ENCODE results near the gene GNG2. TPM values are rescaled to one million over a fixed set of nuclear protein-coding genes. Genes with fewer than 3 reads are reported as not detected.

The GNG2 gene
- total RNA-seq, 1 experiment from 2014 or later = not detected

GRCh38 chr14:51914310-51914709, 53.9 kb downstream of the GNG2 start:
- intact Hi-C loops (cut with micrococcal nuclease; ENCODE audit: unreplicated experiment) = no loop called here
- CTCF ChIA-PET = no interaction called here
- Mint-ChIP-seq H3K27ac (ENCODE audit: unreplicated experiment) (no peak overlapping the region), H3K36me3 (ENCODE audit: insufficient read depth, unreplicated experiment) (no peaks in the 10 kb centered on the region), H3K27me3 (ENCODE audit: unreplicated experiment) (peaks cover 25% of the 10 kb centered on the region), H3K4me3 (ENCODE audit: low read depth, unreplicated experiment) (no peak overlapping the region), H3K4me1 (ENCODE audit: low read depth, unreplicated experiment) (no peaks in the 10 kb centered on the region), H3K9me3 (ENCODE audit: low read depth, unreplicated experiment) (no peaks in the 10 kb centered on the region)
- DNase-seq = no peak
- TF ChIP-seq CTCF (IDR thresholded peaks at IDR 0.05; ENCODE audit: unreplicated experiment) = no peak
- BruUV-seq (replicated peaks) = no TSS peak

GRCh38 chr14:51917193-51917592, 56.8 kb downstream of the GNG2 start:
- Mint-ChIP-seq H3K4me1 (ENCODE audit: low read depth, unreplicated experiment) (no peaks in the 10 kb centered on the region), H3K4me3 (ENCODE audit: low read depth, unreplicated experiment) (no peak overlapping the region), H3K36me3 (ENCODE audit: insufficient read depth, unreplicated experiment) (no peaks in the 10 kb centered on the region), H3K27ac (ENCODE audit: unreplicated experiment) (no peak overlapping the region), H3K27me3 (ENCODE audit: unreplicated experiment) (peaks cover 43% of the 10 kb centered on the region), H3K9me3 (ENCODE audit: low read depth, unreplicated experiment) (no peaks in the 10 kb centered on the region)
- no TSS peak for BruUV-seq (replicated peaks)
- no peak for DNase-seq
- intact Hi-C loops (cut with micrococcal nuclease; ENCODE audit: unreplicated experiment) = no loop called here
- no peak for TF ChIP-seq CTCF (IDR thresholded peaks at IDR 0.05; ENCODE audit: unreplicated experiment)
- CTCF ChIA-PET = no interaction called here

- Mint-ChIP-seq H3K4me1 (ENCODE audit: low read depth, unreplicated experiment) (no peaks in the 10 kb centered on the region), H3K27me3 (ENCODE audit: unreplicated experiment) (peaks cover 60% of the 10 kb centered on the region), H3K4me3 (ENCODE audit: low read depth, unreplicated experiment) (no peak overlapping the region), H3K27ac (ENCODE audit: unreplicated experiment) (no peak overlapping the region), H3K9me3 (ENCODE audit: low read depth, unreplicated experiment) (no peaks in the 10 kb centered on the region), H3K36me3 (ENCODE audit: insufficient read depth, unreplicated experiment) (no peaks in the 10 kb centered on the region)
- CTCF ChIA-PET = no interaction called here
- BruUV-seq (replicated peaks) = no TSS peak
- no peak for DNase-seq
- no peak for TF ChIP-seq CTCF (IDR thresholded peaks at IDR 0.05; ENCODE audit: unreplicated experiment)
- intact Hi-C loops (cut with micrococcal nuclease; ENCODE audit: unreplicated experiment) = no loop called here
Observed at GRCh38 chr14:51921026-51921425, 60.6 kb downstream of the GNG2 start.

- no TSS peak for BruUV-seq (replicated peaks)
- TF ChIP-seq CTCF (IDR thresholded peaks at IDR 0.05; ENCODE audit: unreplicated experiment) = no peak
- H3K9me3 Mint-ChIP-seq (ENCODE audit: low read depth, unreplicated experiment) = no peaks in the 10 kb centered on the region
- intact Hi-C loops (cut with micrococcal nuclease; ENCODE audit: unreplicated experiment) = no loop called here
- H3K27ac Mint-ChIP-seq (ENCODE audit: unreplicated experiment) = no peak overlapping the region
- H3K4me1 Mint-ChIP-seq (ENCODE audit: low read depth, unreplicated experiment) = no peaks in the 10 kb centered on the region
- CTCF ChIA-PET = no interaction called here
- H3K36me3 Mint-ChIP-seq (ENCODE audit: insufficient read depth, unreplicated experiment) = no peaks in the 10 kb centered on the region
- H3K27me3 Mint-ChIP-seq (ENCODE audit: unreplicated experiment) = peaks cover 49% of the 10 kb centered on the region
- no peak for DNase-seq
- no peak overlapping the region for H3K4me3 Mint-ChIP-seq (ENCODE audit: low read depth, unreplicated experiment)
Observed at GRCh38 chr14:51922624-51923023, 62.2 kb downstream of the GNG2 start.

- Mint-ChIP-seq H3K4me3 (ENCODE audit: low read depth, unreplicated experiment) (no peak overlapping the region), H3K4me1 (ENCODE audit: low read depth, unreplicated experiment) (no peaks in the 10 kb centered on the region), H3K27ac (ENCODE audit: unreplicated experiment) (no peak overlapping the region), H3K27me3 (ENCODE audit: unreplicated experiment) (peaks cover 46% of the 10 kb centered on the region), H3K36me3 (ENCODE audit: insufficient read depth, unreplicated experiment) (no peaks in the 10 kb centered on the region), H3K9me3 (ENCODE audit: low read depth, unreplicated experiment) (no peaks in the 10 kb centered on the region)
- BruUV-seq (replicated peaks) = no TSS peak
- no peak for DNase-seq
- TF ChIP-seq CTCF (IDR thresholded peaks at IDR 0.05; ENCODE audit: unreplicated experiment) = no peak
- CTCF ChIA-PET = no interaction called here
- intact Hi-C loops (cut with micrococcal nuclease; ENCODE audit: unreplicated experiment) = no loop called here
Observed at GRCh38 chr14:51924600-51924999, 64.2 kb downstream of the GNG2 start.

Measured in Calu3 (cell line).